Activated naive CD4-positive, alpha-beta T cell treated with anti-CD3 and anti-CD28 coated beads for 36 hours (primary cell): ENCODE measurements around the gene TRMT1. TPM values are rescaled to one million over a fixed set of nuclear protein-coding genes. Genes with fewer than 3 reads are reported as not detected.
A peak's percentile ranks its signal among the peaks of the same experiment; 100 is the strongest.
"Not testable (repeated sequence)": the region's sequence is repeated elsewhere in the genome, so short reads cannot be mapped to it uniquely, and the experiment has no call there.

Experiments used
- CTCF ChIA-PET: fragments of 350-600 bp; sonication (Branson Sonifier 250); formaldehyde crosslinking; loops from one replicate; lab custom pipeline; 2021; ENCODE audit warnings: antibody characterized with exemption; lab: Charles Lee
- DNase-seq: peaks from one replicate; pipeline ENCODE4 v3.0.0-alpha.2; 2020
- H3K27ac Mint-ChIP-seq: one replicate; pipeline ENCODE4 v1.8.0; 2021; ENCODE audit warnings: mild to moderate bottlenecking, mixed read lengths
- H3K27me3 Mint-ChIP-seq: one replicate; pipeline ENCODE4 v1.8.0; 2021; ENCODE audit warnings: low read depth, mixed read lengths
- H3K36me3 Mint-ChIP-seq: one replicate; pipeline ENCODE4 v1.8.0; 2021; ENCODE audit warnings: low read depth, mixed read lengths
- H3K4me1 Mint-ChIP-seq: one replicate; pipeline ENCODE4 v1.8.0; 2021; ENCODE audit warnings: low read depth, mixed read lengths
- H3K4me3 Mint-ChIP-seq: one replicate; pipeline ENCODE4 v1.8.0; 2021; ENCODE audit warnings: mild to moderate bottlenecking, moderate library complexity, mixed read lengths
- H3K9me3 Mint-ChIP-seq: one replicate; pipeline ENCODE4 v1.8.0; 2021; ENCODE audit warnings: mixed read lengths
- intact Hi-C: fragments of 100-400 bp; cut with micrococcal nuclease; formaldehyde crosslinking; loops from one replicate; pipeline ENCODE4 v1.15.1; 2023
- total RNA-seq, 2 experiments: library from RNA; stranded (reverse); gene quantifications; one replicate each; pipeline ENCODE4 v1.2.3, GENCODE V29; 2021

Gene TRMT1
- total RNA-seq, 2 experiments from 2014 or later = 55.8 to 59.6 TPM

DNA sequence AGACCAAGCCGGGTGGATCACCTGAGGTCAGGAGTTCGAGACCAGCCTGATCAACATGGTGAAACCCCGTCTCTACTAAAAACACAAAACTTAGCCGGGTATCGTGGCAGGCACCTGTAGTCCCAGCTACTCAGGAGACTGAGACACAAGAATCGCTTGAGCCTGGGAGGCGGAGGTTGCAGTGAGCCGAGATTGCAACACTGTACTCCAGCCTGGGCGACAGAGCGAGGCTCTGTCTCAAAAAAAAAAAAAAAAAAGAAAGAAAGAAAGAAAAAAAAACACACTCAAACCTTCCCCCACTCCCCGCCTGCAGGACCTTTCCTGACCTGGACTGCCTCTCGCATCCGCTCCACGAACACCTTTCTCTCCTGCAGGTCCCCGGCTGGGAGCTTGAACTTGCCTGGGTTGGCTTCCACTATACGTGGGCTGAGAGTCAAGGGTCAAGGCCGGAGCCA is 32.7 kb upstream of the TRMT1 start:
- intact Hi-C loops, H3K27me3 Mint-ChIP-seq, DNase-seq, H3K9me3 Mint-ChIP-seq: not testable (repeated sequence)
- H3K27ac Mint-ChIP-seq = peak overlapping the region; percentile 56
- H3K4me1 Mint-ChIP-seq = peaks cover 16% of the 10 kb centered on the region
- H3K36me3 Mint-ChIP-seq = peaks cover 17% of the 10 kb centered on the region
- H3K4me3 Mint-ChIP-seq = peak overlapping the region; percentile 99
- CTCF ChIA-PET = interaction anchor here (1.1 kb wide), 1 partner anchor 56 kb away, joined by 3 read pairs; no protein-coding TSS in a partner anchor

DNA sequence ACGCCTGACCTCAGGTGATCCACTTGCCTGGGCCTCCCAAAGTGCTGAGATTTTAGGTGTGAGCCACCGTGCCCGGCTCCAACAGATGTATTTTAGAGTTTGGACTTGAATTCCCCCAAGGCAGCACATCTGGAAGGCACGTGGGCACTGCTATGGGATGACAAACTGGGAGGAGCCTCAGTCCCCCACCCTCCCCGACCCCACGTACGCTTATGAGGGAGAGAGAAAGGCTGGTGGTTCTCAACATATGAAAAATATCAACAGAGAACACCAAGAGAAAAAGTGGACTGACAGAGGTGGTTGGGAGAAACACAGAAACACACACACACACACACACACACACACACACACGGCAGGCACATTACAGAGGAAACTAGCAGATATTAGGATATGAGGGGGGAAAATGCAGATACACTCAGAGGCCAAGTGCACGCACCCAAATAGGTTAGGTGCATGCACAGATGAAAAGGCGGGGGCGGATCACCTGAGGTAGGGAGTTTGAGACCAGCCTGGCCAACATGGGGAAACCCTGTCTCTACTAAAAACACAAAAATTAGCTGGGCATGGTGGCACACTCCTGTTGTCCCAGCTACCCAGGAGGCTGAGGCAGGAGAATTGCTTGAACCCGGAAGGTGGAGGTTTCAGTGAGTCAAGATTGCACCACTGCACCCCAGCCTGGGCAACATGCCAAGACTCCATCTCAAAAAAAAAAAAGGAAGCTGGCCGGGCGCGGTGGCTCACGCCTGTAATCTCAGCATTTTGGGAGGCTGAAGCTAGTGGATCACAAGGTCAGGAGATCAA is 30.4 kb upstream of the TRMT1 start:
- H3K9me3 Mint-ChIP-seq = no peaks in the 10 kb centered on the region
- DNase-seq = no peak
- H3K27me3 Mint-ChIP-seq = no peaks in the 10 kb centered on the region
- CTCF ChIA-PET = no interaction called here
- H3K4me1 Mint-ChIP-seq = peaks cover 16% of the 10 kb centered on the region
- peaks cover 3% of the 10 kb centered on the region for H3K36me3 Mint-ChIP-seq
- H3K4me3 Mint-ChIP-seq = no peak overlapping the region
- intact Hi-C loops = no loop called here
- no peak overlapping the region for H3K27ac Mint-ChIP-seq

DNA sequence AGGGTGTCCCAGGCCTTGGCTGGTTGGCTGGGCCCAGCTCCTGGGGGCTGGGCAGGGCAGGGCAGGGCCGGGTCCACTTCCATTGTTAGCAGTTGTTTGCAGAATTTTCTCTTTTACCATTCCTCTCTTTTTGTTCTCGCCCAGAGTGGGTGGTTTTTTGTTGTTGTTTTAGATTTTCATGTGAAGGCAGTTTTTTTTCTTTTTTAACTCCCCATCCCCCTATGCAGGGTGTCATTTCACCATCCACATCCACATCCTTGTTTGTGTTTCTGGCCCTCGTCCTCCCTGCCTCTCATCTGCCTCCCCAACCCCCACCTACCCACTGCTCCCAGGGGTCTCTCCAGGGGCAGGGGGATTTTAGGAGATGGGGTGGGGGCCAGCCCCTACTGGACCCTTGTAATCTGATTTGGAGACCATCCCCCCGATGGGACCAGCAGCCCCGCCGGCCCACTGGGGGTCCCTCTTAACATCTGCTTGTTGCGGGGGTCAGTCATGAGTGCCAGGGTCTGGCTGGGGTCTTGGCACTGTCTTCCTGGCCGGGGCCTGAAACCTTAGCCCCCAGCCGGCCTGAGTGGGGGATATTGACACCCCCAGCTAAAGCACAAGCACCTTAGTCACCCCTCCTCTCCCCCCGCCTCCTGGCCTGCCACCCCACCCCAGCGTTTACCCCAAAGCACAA is 23.2 kb upstream of the TRMT1 start:
- Mint-ChIP-seq H3K4me3 (no peak overlapping the region), H3K27me3 (no peaks in the 10 kb centered on the region), H3K4me1 (no peaks in the 10 kb centered on the region), H3K36me3 (peaks cover 9% of the 10 kb centered on the region), H3K27ac (no peak overlapping the region), H3K9me3 (no peaks in the 10 kb centered on the region)
- CTCF ChIA-PET = no interaction called here
- no peak for DNase-seq
- intact Hi-C loops = no loop called here

DNA sequence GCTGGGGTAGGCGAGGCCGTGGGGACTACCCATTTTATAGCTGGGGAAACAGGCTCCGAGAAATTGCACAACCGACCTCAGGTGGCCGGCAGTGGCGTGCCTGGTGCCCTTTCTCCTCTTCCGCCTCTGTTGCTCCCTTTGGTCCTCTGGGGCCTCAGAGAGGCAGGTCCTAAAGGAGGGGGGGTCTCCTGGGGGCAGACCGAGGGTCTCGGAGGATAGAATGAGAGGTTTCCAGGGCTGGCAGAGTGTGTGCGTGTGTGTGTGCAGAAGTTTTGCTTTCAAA is 22.3 kb upstream of the TRMT1 start:
- Mint-ChIP-seq H3K27ac (no peak overlapping the region), H3K4me1 (no peaks in the 10 kb centered on the region), H3K4me3 (no peak overlapping the region), H3K36me3 (peaks cover 9% of the 10 kb centered on the region), H3K9me3 (no peaks in the 10 kb centered on the region), H3K27me3 (no peaks in the 10 kb centered on the region)
- DNase-seq = no peak
- CTCF ChIA-PET = no interaction called here
- intact Hi-C loops = no loop called here

DNA sequence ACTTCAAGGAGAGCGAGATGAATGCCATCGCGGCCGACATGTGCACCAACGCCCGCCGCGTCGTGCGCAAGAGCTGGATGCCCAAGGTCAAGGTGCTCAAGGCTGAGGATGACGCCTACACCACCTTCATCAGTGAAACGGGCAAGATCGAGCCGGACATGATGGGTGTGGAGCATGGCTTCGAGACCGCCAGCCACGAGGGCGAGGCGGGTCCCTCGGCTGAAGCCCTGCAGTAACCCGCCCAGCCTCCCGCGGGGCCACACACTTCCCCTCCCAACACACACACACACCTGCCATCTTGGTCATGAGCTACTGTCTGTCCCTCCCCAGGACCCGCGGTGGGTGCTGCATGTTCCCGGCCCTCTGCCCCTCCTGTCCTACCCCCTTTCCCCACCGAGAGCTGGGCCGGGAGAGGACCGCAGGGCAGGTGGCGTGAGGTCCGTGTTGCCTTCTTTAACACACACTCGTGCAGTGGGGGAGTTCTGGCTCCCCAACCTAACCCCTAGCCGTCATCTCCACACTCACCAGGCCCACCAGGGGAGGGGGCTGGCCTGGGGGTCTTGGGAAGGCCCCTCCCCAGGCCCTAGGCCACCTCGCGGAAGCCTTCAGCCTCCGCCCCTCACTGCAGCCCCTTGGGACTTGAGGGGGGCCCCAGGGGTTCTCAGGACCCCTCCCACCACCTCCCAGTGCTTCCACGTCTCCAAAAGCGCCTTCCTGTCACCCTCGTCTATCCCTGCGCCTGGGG is 21.8 kb upstream of the TRMT1 start:
- Mint-ChIP-seq H3K36me3 (peaks cover 9% of the 10 kb centered on the region), H3K4me3 (no peak overlapping the region), H3K9me3 (no peaks in the 10 kb centered on the region), H3K4me1 (peaks cover 5% of the 10 kb centered on the region), H3K27me3 (no peaks in the 10 kb centered on the region), H3K27ac (no peak overlapping the region)
- intact Hi-C loops = no loop called here
- CTCF ChIA-PET = interaction anchor here (0.6 kb wide), 1 partner anchor 161 kb away, joined by 5 read pairs; no protein-coding TSS in a partner anchor
- no peak for DNase-seq

DNA sequence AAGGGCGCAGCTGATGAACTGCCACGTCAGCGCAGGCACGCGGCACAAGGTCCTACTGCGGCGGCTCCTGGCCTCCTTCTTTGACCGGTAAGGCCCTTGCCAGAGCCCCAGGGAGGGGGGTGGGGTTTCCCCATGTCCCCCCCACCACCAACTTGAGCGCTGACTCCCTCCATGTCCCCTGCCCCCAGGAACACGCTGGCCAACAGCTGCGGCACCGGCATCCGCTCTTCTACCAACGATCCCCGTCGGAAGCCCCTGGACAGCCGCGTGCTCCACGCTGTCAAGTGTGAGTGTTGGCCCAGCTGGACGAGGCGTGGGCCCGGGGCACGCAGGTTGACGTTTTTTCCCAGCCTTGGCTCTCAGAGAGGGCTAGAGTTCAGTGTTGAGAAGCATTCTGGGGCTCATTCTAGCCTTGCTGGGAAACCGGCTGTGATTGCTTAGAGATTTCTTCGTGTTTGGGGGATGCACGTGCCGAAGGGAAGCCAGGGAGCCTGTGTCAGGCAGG is 20.8 kb upstream of the TRMT1 start:
- Mint-ChIP-seq H3K36me3 (peaks cover 9% of the 10 kb centered on the region), H3K4me1 (peaks cover 15% of the 10 kb centered on the region), H3K27me3 (no peaks in the 10 kb centered on the region), H3K9me3 (no peaks in the 10 kb centered on the region), H3K27ac (no peak overlapping the region), H3K4me3 (no peak overlapping the region)
- CTCF ChIA-PET = interaction anchor here (0.6 kb wide), 1 partner anchor 160 kb away, joined by 5 read pairs; no protein-coding TSS in a partner anchor
- no peak for DNase-seq
- intact Hi-C loops = no loop called here

DNA sequence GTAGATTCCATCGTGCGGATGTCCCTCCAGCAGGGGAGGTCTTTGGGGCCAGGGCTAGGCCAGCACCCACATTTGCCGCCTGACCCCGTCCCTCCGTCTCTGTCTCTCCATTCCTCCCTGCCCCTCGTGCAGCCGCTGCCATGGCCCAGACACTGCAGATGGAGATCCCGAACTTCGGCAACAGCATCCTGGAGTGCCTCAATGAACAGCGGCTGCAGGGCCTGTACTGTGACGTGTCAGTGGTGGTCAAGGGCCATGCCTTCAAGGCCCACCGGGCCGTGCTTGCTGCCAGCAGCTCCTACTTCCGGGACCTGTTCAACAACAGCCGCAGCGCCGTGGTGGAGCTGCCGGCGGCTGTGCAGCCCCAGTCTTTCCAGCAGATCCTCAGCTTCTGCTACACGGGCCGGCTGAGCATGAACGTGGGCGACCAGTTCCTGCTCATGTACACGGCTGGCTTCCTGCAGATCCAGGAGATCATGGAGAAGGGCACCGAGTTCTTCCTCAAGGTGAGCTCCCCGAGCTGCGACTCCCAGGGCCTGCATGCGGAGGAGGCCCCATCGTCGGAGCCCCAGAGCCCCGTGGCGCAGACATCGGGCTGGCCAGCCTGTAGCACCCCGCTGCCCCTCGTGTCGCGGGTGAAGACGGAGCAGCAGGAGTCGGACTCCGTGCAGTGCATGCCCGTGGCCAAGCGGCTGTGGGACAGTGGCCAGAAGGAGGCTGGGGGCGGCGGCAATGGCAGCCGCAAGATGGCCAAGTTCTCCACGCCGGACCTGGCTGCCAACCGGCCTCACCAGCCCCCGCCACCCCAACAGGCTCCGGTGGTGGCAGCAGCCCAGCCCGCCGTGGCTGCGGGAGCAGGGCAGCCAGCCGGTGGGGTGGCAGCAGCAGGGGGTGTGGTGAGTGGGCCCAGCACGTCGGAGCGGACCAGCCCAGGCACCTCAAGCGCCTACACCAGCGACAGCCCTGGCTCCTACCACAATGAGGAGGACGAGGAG is 18.8 kb upstream of the TRMT1 start:
- no peaks in the 10 kb centered on the region for H3K9me3 Mint-ChIP-seq
- H3K27ac Mint-ChIP-seq = no peak overlapping the region
- H3K27me3 Mint-ChIP-seq = no peaks in the 10 kb centered on the region
- intact Hi-C loops = no loop called here
- no peak overlapping the region for H3K4me3 Mint-ChIP-seq
- H3K36me3 Mint-ChIP-seq = peaks cover 8% of the 10 kb centered on the region
- CTCF ChIA-PET = interaction anchor here (0.5 to 0.7 kb wide), 2 partner anchors 104 to 198 kb away, joined by 3 to 4 read pairs; no protein-coding TSS in a partner anchor
- DNase-seq = no peak
- H3K4me1 Mint-ChIP-seq = peaks cover 31% of the 10 kb centered on the region

DNA sequence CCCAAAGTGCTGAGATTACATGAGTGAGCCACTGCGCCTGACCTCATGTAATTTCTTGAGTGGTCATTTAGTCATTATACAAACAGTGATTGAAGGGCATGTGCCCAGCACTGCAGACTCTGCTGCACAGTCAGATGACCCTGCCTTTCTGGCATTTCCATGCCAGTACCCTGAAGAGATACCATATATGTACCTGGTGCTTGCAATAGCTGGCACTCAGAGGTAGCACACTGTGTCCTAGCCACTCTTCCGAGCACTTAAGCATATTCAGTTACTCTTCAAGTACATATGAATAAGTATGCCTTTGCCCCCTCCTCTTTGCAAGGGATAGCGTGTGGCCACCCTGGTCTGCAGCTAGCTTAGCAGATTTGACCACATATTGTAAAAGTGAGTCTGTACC is 18.1 kb upstream of the TRMT1 start:
- CTCF ChIA-PET = interaction anchor here (0.7 kb wide), 1 partner anchor 104 kb away, joined by 3 read pairs; no protein-coding TSS in a partner anchor
- no peaks in the 10 kb centered on the region for H3K27me3 Mint-ChIP-seq
- H3K27ac Mint-ChIP-seq = no peak overlapping the region
- H3K4me3 Mint-ChIP-seq = no peak overlapping the region
- H3K4me1 Mint-ChIP-seq = peaks cover 31% of the 10 kb centered on the region
- no peaks in the 10 kb centered on the region for H3K9me3 Mint-ChIP-seq
- no peak for DNase-seq
- intact Hi-C loops = no loop called here
- peaks cover 8% of the 10 kb centered on the region for H3K36me3 Mint-ChIP-seq

DNA sequence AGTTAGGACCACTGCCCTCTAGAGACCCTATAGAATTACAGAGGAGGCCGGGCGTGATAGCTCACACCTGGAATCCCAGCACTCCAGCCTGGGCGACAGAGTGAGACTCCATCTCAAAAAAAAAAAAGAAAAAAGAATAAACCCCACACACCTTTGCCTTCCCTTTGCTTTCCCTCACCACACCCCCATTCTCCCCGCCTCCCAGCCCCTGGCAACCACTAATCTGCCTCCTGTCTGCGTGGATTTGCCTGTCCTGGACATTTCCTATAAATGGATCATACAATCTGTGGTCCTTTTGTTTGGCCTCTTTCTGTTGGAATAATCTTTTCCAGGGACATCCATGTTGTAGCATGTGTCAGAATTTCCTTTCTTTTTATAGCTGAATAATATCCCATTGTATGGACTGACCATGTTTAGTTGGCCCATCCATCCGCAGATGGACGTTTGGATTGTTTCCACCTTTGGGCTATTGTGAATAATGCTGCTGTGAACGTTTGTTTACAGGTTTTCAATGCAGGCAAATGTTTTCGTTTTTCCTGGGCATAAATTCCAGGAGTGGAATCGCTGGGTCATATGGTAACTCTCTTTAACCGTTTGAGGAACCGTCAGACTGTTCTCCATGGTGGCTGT is 16.8 kb upstream of the TRMT1 start:
- Mint-ChIP-seq H3K9me3 (no peaks in the 10 kb centered on the region), H3K36me3 (peaks cover 8% of the 10 kb centered on the region), H3K27ac (peak overlapping the region; percentile 79), H3K4me3 (no peak overlapping the region), H3K27me3 (no peaks in the 10 kb centered on the region), H3K4me1 (peaks cover 34% of the 10 kb centered on the region)
- CTCF ChIA-PET = interaction anchor here (1.4 kb wide), 1 partner anchor 29 kb away, joined by 4 read pairs; no protein-coding TSS in a partner anchor
- intact Hi-C loops = no loop called here
- DNase-seq = no peak

DNA sequence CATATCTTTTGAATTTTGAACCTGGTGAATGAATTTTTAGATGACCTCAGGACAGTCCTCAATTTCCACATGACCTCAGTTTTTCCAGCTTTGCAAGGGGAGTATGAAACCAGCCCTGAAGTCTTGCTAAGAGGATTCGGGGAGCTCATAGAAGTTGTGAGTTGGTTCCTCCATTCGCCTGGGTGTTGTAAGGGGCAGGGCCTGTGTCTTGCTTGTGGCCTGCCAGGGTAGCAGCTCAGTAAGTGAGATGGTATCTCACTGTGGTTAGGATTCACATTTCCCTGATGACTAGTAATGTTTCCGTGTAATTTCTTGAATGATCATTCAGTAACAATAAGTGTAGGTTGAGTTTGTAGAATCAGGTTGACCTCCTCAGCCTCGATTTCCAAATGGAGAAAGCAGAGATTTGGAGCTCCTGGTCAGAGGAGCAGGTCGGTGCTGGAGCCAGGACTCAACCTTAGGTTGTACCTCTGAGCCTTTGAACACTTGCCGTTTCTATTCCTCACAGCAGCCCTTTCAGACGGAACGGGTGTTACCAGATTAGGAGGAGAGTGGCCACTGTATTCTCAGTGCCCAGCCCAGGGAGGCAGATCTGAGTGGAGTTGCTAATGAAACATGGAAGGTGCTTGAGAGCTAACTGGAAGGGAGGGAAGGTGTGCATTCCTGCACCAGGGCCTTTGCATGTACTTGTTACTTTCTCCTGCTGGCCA is 16.1 kb upstream of the TRMT1 start:
- H3K4me1 Mint-ChIP-seq = peaks cover 38% of the 10 kb centered on the region

More for the DNA sequence above, 16.1 kb upstream of the TRMT1 start:
- Mint-ChIP-seq H3K27me3 (no peaks in the 10 kb centered on the region), H3K36me3 (peaks cover 8% of the 10 kb centered on the region), H3K4me3 (no peak overlapping the region), H3K9me3 (no peaks in the 10 kb centered on the region), H3K27ac (peak overlapping the region; percentile 79)
- peak; percentile 51 for DNase-seq
- intact Hi-C loops = no loop called here
- CTCF ChIA-PET = interaction anchor here (0.6 to 1.4 kb wide), 3 partner anchors 24 to 33 kb away, joined by 3 to 4 read pairs (median 4); no protein-coding TSS in a partner anchor
